ENCODE data around the gene RBM48. TPM values are rescaled to one million over a fixed set of nuclear protein-coding genes. Genes with fewer than 3 reads are reported as not detected.

The RBM48 gene
- total and polyA plus RNA-seq, 2 donors from 2014 or later = 7.4 to 14.4 TPM

DNA sequence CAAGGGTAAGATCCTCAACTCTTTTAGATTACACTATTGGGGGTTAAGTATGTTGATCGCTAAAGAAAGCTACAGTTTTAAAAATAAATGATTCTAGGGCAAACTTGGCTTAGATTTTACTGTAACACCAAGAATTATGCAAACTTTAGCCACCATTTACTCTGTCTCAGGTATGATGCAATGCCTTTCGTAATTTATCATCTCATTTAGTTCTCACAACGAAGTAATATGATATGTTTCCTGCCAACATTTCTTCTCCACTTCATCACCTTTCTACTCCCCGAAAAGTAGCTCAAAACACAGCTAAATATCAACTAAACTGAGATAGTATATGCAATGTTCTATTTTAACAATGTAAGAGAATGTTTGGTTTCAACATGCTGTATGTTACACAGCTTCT is 40.5 kb downstream of the RBM48 start:
- intact Hi-C loops (cut with DNase I) = no loop called here
- FAIRE-seq (no peak), DNase-seq (no peak)
- Histone ChIP-seq H3K9ac (ENCODE audit: low read length in 3 of 3) (no peak overlapping the region), H3K36me3 (ENCODE audit: control insufficient read depth in 2 of 3, insufficient read depth in 3 of 3, low read length in 3 of 3) (peaks cover 7 to 21% (median 19%) of the 10 kb centered on the region in 3 donors), H3K27ac (ENCODE audit: low read depth in 2 of 2, low read length in 2 of 2) (no peak overlapping the region), H3K27me3 (ENCODE audit: control insufficient read depth, insufficient read depth, low read length) (no peaks in the 10 kb centered on the region), H3K4me3 (ENCODE audit: low read length in 3 of 3) (no peak overlapping the region), H3K9me3 (ENCODE audit: control insufficient read depth in 2 of 3, insufficient read depth in 1 of 3, low read length in 3 of 3) (no peaks in the 10 kb centered on the region), H3K4me1 (ENCODE audit: control insufficient read depth in 2 of 3, insufficient read depth in 2 of 3, low read depth in 1 of 3, low read length in 3 of 3) (no peaks in the 10 kb centered on the region)
- TF ChIP-seq, protein P1, sequence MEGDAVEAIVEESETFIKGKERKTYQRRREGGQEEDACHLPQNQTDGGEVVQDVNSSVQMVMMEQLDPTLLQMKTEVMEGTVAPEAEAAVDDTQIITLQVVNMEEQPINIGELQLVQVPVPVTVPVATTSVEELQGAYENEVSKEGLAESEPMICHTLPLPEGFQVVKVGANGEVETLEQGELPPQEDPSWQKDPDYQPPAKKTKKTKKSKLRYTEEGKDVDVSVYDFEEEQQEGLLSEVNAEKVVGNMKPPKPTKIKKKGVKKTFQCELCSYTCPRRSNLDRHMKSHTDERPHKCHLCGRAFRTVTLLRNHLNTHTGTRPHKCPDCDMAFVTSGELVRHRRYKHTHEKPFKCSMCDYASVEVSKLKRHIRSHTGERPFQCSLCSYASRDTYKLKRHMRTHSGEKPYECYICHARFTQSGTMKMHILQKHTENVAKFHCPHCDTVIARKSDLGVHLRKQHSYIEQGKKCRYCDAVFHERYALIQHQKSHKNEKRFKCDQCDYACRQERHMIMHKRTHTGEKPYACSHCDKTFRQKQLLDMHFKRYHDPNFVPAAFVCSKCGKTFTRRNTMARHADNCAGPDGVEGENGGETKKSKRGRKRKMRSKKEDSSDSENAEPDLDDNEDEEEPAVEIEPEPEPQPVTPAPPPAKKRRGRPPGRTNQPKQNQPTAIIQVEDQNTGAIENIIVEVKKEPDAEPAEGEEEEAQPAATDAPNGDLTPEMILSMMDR (IDR thresholded peaks at IDR 0.05; ENCODE audit: borderline replicate concordance, extremely low read depth, insufficient read depth) = no peak

DNA sequence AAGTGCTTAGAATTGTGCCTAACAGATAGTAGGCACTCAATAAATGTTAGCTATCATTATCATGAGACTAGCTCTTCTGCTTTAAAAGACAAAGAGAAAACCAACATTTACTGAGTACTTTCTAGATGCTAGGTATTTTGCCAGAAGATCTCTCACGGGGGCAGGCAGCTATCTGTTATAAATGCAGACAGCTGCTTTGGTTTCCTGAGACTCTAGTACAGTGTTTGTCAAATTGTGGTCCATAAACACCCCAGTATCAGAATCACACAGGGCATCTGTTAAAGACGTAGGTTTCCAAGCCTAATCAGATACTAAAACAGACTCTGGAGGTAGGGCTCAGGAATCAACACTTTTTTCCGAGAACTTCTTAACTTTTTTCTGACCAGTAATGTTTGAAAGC is 47.7 kb downstream of the RBM48 start:
- no peak overlapping the region for H3K27ac ChIP-seq (ENCODE audit: low read depth in 2 of 2, low read length in 2 of 2)
- H3K27me3 ChIP-seq (ENCODE audit: control insufficient read depth, insufficient read depth, low read length) = no peaks in the 10 kb centered on the region
- DNase-seq (no peak), FAIRE-seq (no peak)
- H3K4me3 ChIP-seq (ENCODE audit: low read length in 3 of 3) = no peak overlapping the region
- H3K9me3 ChIP-seq (ENCODE audit: control insufficient read depth in 2 of 3, insufficient read depth in 1 of 3, low read length in 3 of 3) = no peaks in the 10 kb centered on the region
- TF ChIP-seq, protein P1 (IDR thresholded peaks at IDR 0.05; ENCODE audit: borderline replicate concordance, extremely low read depth, insufficient read depth) = no peak
- intact Hi-C loops (cut with DNase I) = no loop called here
- peaks cover 14 to 44% (median 28%) of the 10 kb centered on the region in 3 donors for H3K36me3 ChIP-seq (ENCODE audit: control insufficient read depth in 2 of 3, insufficient read depth in 3 of 3, low read length in 3 of 3)
- H3K4me1 ChIP-seq (ENCODE audit: control insufficient read depth in 2 of 3, insufficient read depth in 2 of 3, low read depth in 1 of 3, low read length in 3 of 3) = no peaks in the 10 kb centered on the region
- H3K9ac ChIP-seq (ENCODE audit: low read length in 3 of 3) = no peak overlapping the region

DNA sequence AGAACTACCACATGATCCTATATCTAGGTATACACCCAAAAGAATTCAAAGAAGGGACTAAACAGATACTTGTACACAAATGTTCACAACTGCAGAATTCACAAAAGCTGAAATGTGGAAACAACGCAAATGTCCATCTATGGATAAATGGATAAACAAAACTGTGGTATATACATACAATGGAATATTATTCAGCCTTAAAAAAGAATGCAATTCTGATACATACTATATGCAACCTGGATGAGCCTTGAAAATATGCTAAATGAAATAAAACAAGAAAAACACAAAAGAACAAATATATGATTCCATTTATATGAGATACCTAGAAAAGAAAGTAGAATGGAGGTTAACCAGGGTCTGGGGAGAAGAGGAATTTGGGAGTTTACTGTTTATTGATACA is 54.4 kb downstream of the RBM48 start:
- Histone ChIP-seq H3K9me3 (ENCODE audit: control insufficient read depth in 2 of 3, insufficient read depth in 1 of 3, low read length in 3 of 3) (no peaks in the 10 kb centered on the region), H3K27me3 (ENCODE audit: control insufficient read depth, insufficient read depth, low read length) (no peaks in the 10 kb centered on the region), H3K27ac (ENCODE audit: low read depth in 2 of 2, low read length in 2 of 2) (no peak overlapping the region), H3K9ac (ENCODE audit: low read length in 3 of 3) (no peak overlapping the region), H3K4me1 (ENCODE audit: control insufficient read depth in 2 of 3, insufficient read depth in 2 of 3, low read depth in 1 of 3, low read length in 3 of 3) (peaks cover 0 to 8% (median 2%) of the 10 kb centered on the region in 3 donors), H3K4me3 (ENCODE audit: low read length in 3 of 3) (no peak overlapping the region), H3K36me3 (ENCODE audit: control insufficient read depth in 2 of 3, insufficient read depth in 3 of 3, low read length in 3 of 3) (peaks cover 5 to 26% (median 11%) of the 10 kb centered on the region in 3 donors)
- FAIRE-seq (no peak), DNase-seq (no peak)
- intact Hi-C loops (cut with DNase I) = no loop called here
- TF ChIP-seq, protein P1 (IDR thresholded peaks at IDR 0.05; ENCODE audit: borderline replicate concordance, extremely low read depth, insufficient read depth) = no peak

DNA sequence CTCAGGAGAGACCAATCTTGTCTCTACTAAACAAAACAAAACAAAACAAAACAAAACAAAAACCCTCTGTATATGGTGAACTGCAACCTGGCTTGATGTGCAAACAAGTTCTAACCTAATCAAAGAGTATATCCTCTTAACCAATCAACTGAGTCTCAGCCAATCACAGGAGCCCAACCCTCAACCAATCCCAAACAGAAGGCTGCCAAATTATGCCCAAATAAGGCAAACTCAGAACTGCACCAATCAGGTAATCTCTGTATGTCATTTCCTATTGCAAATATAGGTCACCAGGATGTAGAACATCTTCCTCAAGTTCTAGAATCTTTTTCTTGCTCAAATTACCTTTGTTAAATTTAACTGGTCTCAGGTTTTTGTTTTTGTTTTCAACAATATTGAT is 56.4 kb downstream of the RBM48 start:
- intact Hi-C loops (cut with DNase I) = no loop called here
- H3K4me1 ChIP-seq (ENCODE audit: control insufficient read depth in 2 of 3, insufficient read depth in 2 of 3, low read depth in 1 of 3, low read length in 3 of 3) = peaks cover 0 to 13% (median 10%) of the 10 kb centered on the region in 3 donors
- no peak overlapping the region for H3K27ac ChIP-seq (ENCODE audit: low read depth in 2 of 2, low read length in 2 of 2)

More for the DNA sequence above, 56.4 kb downstream of the RBM48 start:
- Histone ChIP-seq H3K36me3 (ENCODE audit: control insufficient read depth in 2 of 3, insufficient read depth in 3 of 3, low read length in 3 of 3) (peaks cover 0 to 12% (median 4%) of the 10 kb centered on the region in 3 donors), H3K9ac (ENCODE audit: low read length in 3 of 3) (no peak overlapping the region), H3K4me3 (ENCODE audit: low read length in 3 of 3) (no peak overlapping the region), H3K9me3 (ENCODE audit: control insufficient read depth in 2 of 3, insufficient read depth in 1 of 3, low read length in 3 of 3) (no peaks in the 10 kb centered on the region), H3K27me3 (ENCODE audit: control insufficient read depth, insufficient read depth, low read length) (no peaks in the 10 kb centered on the region)
- TF ChIP-seq, protein P1 (IDR thresholded peaks at IDR 0.05; ENCODE audit: borderline replicate concordance, extremely low read depth, insufficient read depth) = no peak
- FAIRE-seq (no peak), DNase-seq (no peak)

Measured in kidney (tissue), 14 donors.